Pancreas (tissue), 10 donors: ENCODE results near the gene SP2. TPM values are rescaled to one million over a fixed set of nuclear protein-coding genes. Genes with fewer than 3 reads are reported as not detected.

Experiments used
- ATAC-seq, 4 donors: fragments of 200-7000 bp; cut with Tn5 transposase; one replicate each; pipeline versions ENCODE4 v1.8.0 to v1.9.1; 2020; ENCODE audit warnings: mild to moderate bottlenecking in 4 of 4, moderate library complexity in 4 of 4
- DNase-seq, 6 donors: peaks; one replicate each; pipeline ENCODE4 v3.0.0-alpha.2; 2020
- FAIRE-seq: peaks from 2 replicates; lab custom pipeline; 2012; peaks lifted over from hg19 to GRCh38; lab: Jason Lieb, UNC
- H3K27ac ChIP-seq, 4 donors: fragments of 200-600 bp; sonication (generic); 1 replicate in 3 of 4; 2 replicates in 1 of 4; pipeline versions ENCODE4 v1.5.0 to v1.8.0; 2020
- H3K27me3 ChIP-seq, 4 donors: fragments of 200-600 bp; one replicate each; pipeline ENCODE4 v1.8.0; 2021
- H3K36me3 ChIP-seq, 3 donors: fragments of 200-600 bp; sonication (generic) in 1 of 3; one replicate each; pipeline versions ENCODE4 v1.5.0 to v1.8.0; 2020 to 2021
- H3K4me1 ChIP-seq, 3 donors: fragments of 200-600 bp; one replicate each; pipeline ENCODE4 v1.8.0; 2021
- H3K4me3 ChIP-seq, 4 donors: fragments of 200-600 bp; sonication (generic) in 2 of 4; one replicate each; pipeline versions ENCODE4 v1.5.0 to v1.8.0; 2020 to 2021
- H3K9me3 ChIP-seq, 4 donors: fragments of 200-600 bp; one replicate each; pipeline ENCODE4 v1.8.0; 2021
- CTCF ChIP-seq, 4 donors: fragments of 200-600 bp; sonication (generic) in 3 of 4; IDR thresholded peaks; one replicate each; pipeline versions ENCODE4 v1.5.0 to v1.8.0; 2021; ENCODE audit warnings: antibody characterized with exemption in 4 of 4
- WGBS, 2 donors: extraction: QIAGEN DNeasy Blood & Tissue Kit; methylation state at CpG; one replicate each; pipeline ENCODE4 v1.1.7; 2013; 5-methylcytosine and 5-hydroxymethylcytosine counted together
- intact Hi-C, 3 donors: fragments of 100-400 bp; cut with DNase I; formaldehyde crosslinking; loops; one replicate each; pipeline versions ENCODE4 v1.11.1 to v1.14.2; 2022
- polyA plus RNA-seq, 2 donors: library from polyadenylated mRNA; stranded (reverse); fragments of 200-250 nt; gene quantifications; one replicate each; pipeline ENCODE4 v1.2.3, GENCODE V29; 2013
- total RNA-seq, 6 donors: library from RNA; stranded (reverse); fragmentation: NEBNext Ultra II Directional in 4 of 6; extraction: Animal tissue kit (Norgen Biotek cat#: 25700) in 4 of 6; gene quantifications; one replicate each; pipeline versions ENCODE4 v1.2.1 to v1.2.4, GENCODE V29; 2021 to 2023
- donor health status: healthy with polysubstance abuse.
- donor health status: DM: no; HTN: no; CAD: no; lungs with moderate emphysema.
- donor health status: DM: no; HTN: no; CAD: no.
- donor health status: control.
- donor health status: control.
- donor health status: Bipolar disorder and iron deficiency.
- donor health status: DM: yes; HTN: yes; CAD: no.
- donor health status: DM: no; HTN: no; CAD: no.
- donor health status: DM: no; HTN: no; CAD: no.
- donor health status: DM: yes; HTN: yes; CAD: no.

The SP2 gene
- total and polyA plus RNA-seq, 8 donors, result 5.2 to 8.8 (median 6.9) TPM

GRCh38 chr17:47907932-47908562 is 12.0 kb downstream of the SP2 start:
- Histone ChIP-seq H3K27ac (no peak overlapping the region), H3K4me1 (peaks cover 5 to 10% (median 5%) of the 10 kb centered on the region in 3 donors), H3K36me3 (no peaks in the 10 kb centered on the region), H3K27me3 (no peaks in the 10 kb centered on the region), H3K4me3 (no peak overlapping the region), H3K9me3 (no peaks in the 10 kb centered on the region)
- 81 to 86% methylated on average over 8 of the region's 8 CpGs for WGBS, 2 donors
- intact Hi-C loops, result no loop called here
- FAIRE-seq (no peak), ATAC-seq (no peak), DNase-seq (peak in 1 of 6 donors; percentile 8)
- no peak for TF ChIP-seq CTCF (IDR thresholded peaks at IDR 0.05)

- no peaks in the 10 kb centered on the region for H3K4me1 ChIP-seq
- H3K36me3 ChIP-seq, result no peaks in the 10 kb centered on the region
- H3K27ac ChIP-seq, result no peak overlapping the region
- H3K4me3 ChIP-seq, result no peak overlapping the region
- no peak for DNase-seq
- ATAC-seq, result no peak
- WGBS, 2 donors, result 86 to 92% methylated on average over 2 of the region's 2 CpGs
- no peaks in the 10 kb centered on the region for H3K9me3 ChIP-seq
- intact Hi-C loops, result no loop called here
- no peak for FAIRE-seq
- H3K27me3 ChIP-seq, result no peaks in the 10 kb centered on the region
- TF ChIP-seq CTCF (IDR thresholded peaks at IDR 0.05), result no peak
Observed at GRCh38 chr17:47913050-47913449, 17.0 kb downstream of the SP2 start.

- FAIRE-seq (no peak), DNase-seq (no peak), ATAC-seq (no peak)
- Histone ChIP-seq H3K27me3 (no peaks in the 10 kb centered on the region), H3K9me3 (no peaks in the 10 kb centered on the region), H3K4me1 (no peaks in the 10 kb centered on the region), H3K27ac (no peak overlapping the region), H3K4me3 (no peak overlapping the region), H3K36me3 (no peaks in the 10 kb centered on the region)
- TF ChIP-seq CTCF (IDR thresholded peaks at IDR 0.05), result no peak
- intact Hi-C loops, result no loop called here
- 74% methylated on average over 4 of the region's 4 CpGs for WGBS, 2 donors
Observed at GRCh38 chr17:47914306-47914948, 18.4 kb downstream of the SP2 start.

GRCh38 chr17:47915776-47916398 is 19.9 kb downstream of the SP2 start:
- no peak for DNase-seq
- H3K4me3 ChIP-seq, result no peak overlapping the region
- no peak for FAIRE-seq
- ATAC-seq, result peak in 1 of 4 donors; percentile 22
- H3K27me3 ChIP-seq, result no peaks in the 10 kb centered on the region
- no peaks in the 10 kb centered on the region for H3K9me3 ChIP-seq
- H3K36me3 ChIP-seq, result no peaks in the 10 kb centered on the region
- no peak overlapping the region for H3K27ac ChIP-seq
- intact Hi-C loops, result no loop called here
- no peaks in the 10 kb centered on the region for H3K4me1 ChIP-seq
- TF ChIP-seq CTCF (IDR thresholded peaks at IDR 0.05), result no peak
- 77 to 78% methylated on average over 12 of the region's 12 CpGs for WGBS, 2 donors
